Right renal cortex interstitium (tissue), 3 donors: ENCODE data around the gene FBXO45. TPM values are rescaled to one million over a fixed set of nuclear protein-coding genes. Genes with fewer than 3 reads are reported as not detected.
"Not testable (repeated sequence)": the region's sequence is repeated elsewhere in the genome, so short reads cannot be mapped to it uniquely, and the experiment has no call there.

Experiments used
- DNase-seq, 3 donors: peaks; one replicate each; pipeline ENCODE4 v3.0.0-alpha.2; 2013; ENCODE audit warnings: low read depth in 3 of 3, low spot score in 2 of 3
- polyA plus RNA-seq, 3 donors: library from polyadenylated mRNA; unstranded; fragments of 120-200 nt; gene quantifications; one replicate each; pipeline ENCODE4 v1.2.1, GENCODE V29; 2013; ENCODE audit not compliant: insufficient read length in 3 of 3

The FBXO45 gene
- polyA plus RNA-seq, 3 donors: 16.1 to 18.4 (median 17.2) TPM

- no peak for DNase-seq
Measured at GRCh38 chr3:196555295-196555694, 13.2 kb upstream of the FBXO45 start.

- no peak for DNase-seq
Measured at GRCh38 chr3:196557236-196557635, 11.2 kb upstream of the FBXO45 start.

- no peak for DNase-seq
Measured at GRCh38 chr3:196558476-196558875, 10.0 kb upstream of the FBXO45 start.

- DNase-seq: no peak
Measured at GRCh38 chr3:196559826-196560225, 8.6 kb upstream of the FBXO45 start.

- DNase-seq: no peak
Measured at GRCh38 chr3:196563721-196564225, 4.7 kb upstream of the FBXO45 start.

- DNase-seq: no peak
Measured at GRCh38 chr3:196569003-196569516, 600 bp downstream of the FBXO45 start.

- DNase-seq: not testable (repeated sequence)
Measured at GRCh38 chr3:196570332-196570731, 1.9 kb downstream of the FBXO45 start.

- no peak for DNase-seq
Measured at GRCh38 chr3:196572389-196572788, 3.9 kb downstream of the FBXO45 start.

GRCh38 chr3:196585044-196585757 is 16.7 kb downstream of the FBXO45 start:
- no peak for DNase-seq

- no peak for DNase-seq
Measured at GRCh38 chr3:196590279-196590678, 21.8 kb downstream of the FBXO45 start.

- DNase-seq: no peak
Measured at GRCh38 chr3:196596355-196596754, 27.9 kb downstream of the FBXO45 start.

- not testable (repeated sequence) for DNase-seq
Measured at GRCh38 chr3:196597971-196598733, 29.7 kb downstream of the FBXO45 start.

- no peak for DNase-seq
Measured at GRCh38 chr3:196599734-196600128, 31.3 kb downstream of the FBXO45 start.

GRCh38 chr3:196600359-196600758 is 31.9 kb downstream of the FBXO45 start:
- DNase-seq: no peak

- no peak for DNase-seq
Measured at GRCh38 chr3:196602673-196603072, 34.2 kb downstream of the FBXO45 start.

- DNase-seq: no peak
Measured at GRCh38 chr3:196603683-196604082, 35.2 kb downstream of the FBXO45 start.

- DNase-seq: no peak
Measured at GRCh38 chr3:196604548-196604947, 36.1 kb downstream of the FBXO45 start.

GRCh38 chr3:196608693-196609092 is 40.2 kb downstream of the FBXO45 start:
- DNase-seq: no peak

GRCh38 chr3:196609343-196609775 is 40.9 kb downstream of the FBXO45 start:
- peak in 2 of 3 donors; percentile 47 to 61 for DNase-seq

GRCh38 chr3:196609805-196610515 is 41.5 kb downstream of the FBXO45 start:
- DNase-seq: no peak
